Right kidney (tissue), 1 donor: Measurements from ENCODE around the gene GOLPH3.
"Not testable (repeated sequence)": the region's sequence is repeated elsewhere in the genome, so short reads cannot be mapped to it uniquely, and the experiment has no call there.

Experiments
- DNase-seq: peaks from one replicate; pipeline ENCODE4 v3.0.0-alpha.2; 2016

The GOLPH3 gene

GRCh38 chr5:32136342-32136741 is 37.8 kb downstream of the GOLPH3 start:
- DNase-seq: no peak

- no peak for DNase-seq
Observed at GRCh38 chr5:32135086-32135485, 39.0 kb downstream of the GOLPH3 start.

DNA sequence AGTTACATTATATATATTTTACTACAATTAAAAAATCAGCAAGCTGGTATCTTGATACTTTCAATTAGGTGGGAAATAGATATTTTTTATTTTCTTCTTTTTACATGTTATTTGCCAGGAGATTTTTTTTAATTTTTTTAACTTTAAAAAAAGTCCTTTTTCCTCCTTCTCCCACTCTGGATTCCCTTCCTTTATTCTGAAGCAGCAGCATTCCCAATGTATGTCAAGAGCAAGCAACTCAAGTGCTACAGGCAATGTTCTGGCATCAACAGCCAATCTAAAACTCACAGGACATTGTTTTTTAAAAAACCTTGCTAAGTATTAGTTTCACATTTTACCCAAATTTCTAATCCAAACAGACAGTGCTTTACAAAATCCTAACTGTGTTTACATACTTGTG is 41.4 kb downstream of the GOLPH3 start:
- DNase-seq: no peak

DNA sequence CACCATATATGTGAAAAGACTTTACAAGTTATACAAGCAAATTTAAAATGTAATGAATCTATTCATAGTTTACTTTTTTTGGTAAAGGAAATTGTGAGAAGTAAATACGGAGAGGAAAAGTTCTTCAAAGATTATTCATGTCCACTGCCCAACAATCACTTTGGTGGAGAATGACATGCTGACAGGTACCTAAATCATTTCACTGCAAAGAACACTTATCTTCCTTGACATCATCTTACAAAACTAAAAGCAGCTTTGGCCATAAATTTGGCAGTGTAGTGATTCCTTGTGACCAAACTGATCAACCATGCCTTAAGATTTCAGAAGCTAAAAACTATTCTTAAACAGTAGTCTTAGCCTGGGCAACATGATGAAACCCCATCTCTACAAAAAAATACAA is 42.5 kb downstream of the GOLPH3 start:
- no peak for DNase-seq

DNA sequence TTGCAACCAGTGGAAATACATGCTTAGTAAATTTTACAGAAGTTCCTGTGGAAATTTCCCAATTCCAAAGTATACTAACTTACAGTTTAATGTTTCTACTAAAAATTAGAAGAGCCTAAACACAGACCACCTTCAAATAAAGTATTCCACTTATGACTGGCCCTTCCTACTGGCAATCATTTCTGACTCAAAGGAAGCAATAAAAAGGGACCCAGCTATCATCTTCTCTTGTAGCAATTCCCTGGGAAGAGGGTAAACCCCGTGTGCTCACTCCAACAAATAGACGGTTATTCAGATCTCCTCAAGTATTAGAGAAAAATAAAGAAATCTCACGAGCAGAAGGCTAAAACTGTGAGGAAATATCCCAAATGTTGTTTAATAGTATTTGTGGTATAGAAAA is 43.3 kb downstream of the GOLPH3 start:
- no peak for DNase-seq

DNA sequence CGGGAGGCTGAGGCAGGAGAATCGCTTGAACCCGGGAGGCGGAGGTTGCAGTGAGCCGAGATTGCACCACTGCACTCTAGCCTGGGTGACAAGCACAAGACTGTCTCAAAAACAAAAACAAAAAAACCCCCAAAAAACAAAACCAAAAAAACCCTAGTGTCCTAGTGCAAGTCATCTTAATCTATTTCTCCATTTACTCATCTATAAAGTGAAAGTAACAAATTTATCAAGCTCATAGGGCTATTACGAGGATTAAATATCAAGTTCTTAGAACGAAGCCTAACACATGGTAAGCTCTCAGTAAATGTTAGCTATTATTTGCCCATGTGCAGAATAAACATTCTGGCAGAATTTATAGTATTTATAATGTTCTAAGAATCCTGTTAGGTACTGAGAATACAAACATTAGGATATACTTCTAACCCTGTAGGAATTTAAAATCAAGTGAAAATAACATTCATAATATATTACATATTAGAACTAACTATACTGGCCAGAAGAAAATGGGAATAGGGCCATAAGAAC is 45.0 kb downstream of the GOLPH3 start:
- no peak for DNase-seq

GRCh38 chr5:32127711-32128110 is 46.4 kb downstream of the GOLPH3 start:
- no peak for DNase-seq

- DNase-seq: no peak
Observed at GRCh38 chr5:32126691-32127090, 47.4 kb downstream of the GOLPH3 start.

- DNase-seq: no peak
Observed at GRCh38 chr5:32123889-32124676, 50.0 kb downstream of the GOLPH3 start.

DNA sequence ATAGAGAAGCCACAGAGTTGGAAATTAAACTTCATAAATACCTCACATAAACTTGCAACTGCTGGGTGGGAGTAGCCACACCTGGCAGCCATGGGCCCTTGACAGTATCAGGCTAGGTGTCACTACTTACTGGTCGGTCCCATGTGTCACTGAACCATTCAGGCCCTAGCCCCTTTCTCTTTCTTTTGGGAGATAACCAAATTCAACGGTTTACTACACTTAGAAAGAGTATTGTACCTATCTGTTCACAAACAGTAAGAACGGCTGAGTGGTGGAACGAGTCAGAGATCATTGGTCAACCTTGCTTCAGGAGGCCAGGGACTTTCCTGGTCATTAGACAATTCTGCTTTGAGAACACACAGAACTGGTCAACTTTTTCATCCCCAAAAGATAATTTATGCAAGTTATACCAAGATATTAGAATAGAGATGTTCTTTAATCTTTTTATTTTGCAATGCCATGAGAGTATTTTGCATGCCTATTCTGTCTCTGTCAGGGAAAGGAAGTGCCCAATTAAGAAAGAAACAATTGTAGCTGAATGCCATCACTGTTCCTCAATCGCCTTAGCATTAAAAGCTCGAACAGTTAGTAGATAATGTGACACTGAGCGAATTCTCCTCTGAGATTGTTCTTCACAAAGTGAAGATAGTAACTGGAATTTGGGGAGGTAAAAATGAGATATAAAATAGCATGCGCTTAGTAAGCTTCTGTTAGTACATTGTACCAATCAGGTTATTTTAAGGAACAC is 50.9 kb downstream of the GOLPH3 start:
- DNase-seq: no peak

DNA sequence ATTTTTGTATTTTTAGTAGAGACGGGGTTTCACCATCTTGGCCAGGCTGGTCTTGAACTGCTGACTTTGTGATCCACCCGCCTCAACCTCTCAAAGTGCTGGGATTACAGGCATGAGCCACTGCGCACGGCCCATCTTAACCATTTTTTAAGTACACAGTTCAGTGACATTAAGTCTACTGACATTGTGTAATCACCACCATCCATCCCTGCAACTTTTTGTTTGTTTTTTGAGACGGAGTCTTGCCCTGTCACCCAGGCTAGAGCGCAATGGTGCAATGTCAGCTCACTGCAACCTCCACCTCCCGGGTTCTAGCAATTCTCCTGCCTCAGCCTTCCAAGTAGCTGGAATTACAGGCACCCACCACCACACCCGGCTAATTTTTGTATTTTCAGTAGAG is 55.2 kb downstream of the GOLPH3 start:
- DNase-seq: not testable (repeated sequence)

DNA sequence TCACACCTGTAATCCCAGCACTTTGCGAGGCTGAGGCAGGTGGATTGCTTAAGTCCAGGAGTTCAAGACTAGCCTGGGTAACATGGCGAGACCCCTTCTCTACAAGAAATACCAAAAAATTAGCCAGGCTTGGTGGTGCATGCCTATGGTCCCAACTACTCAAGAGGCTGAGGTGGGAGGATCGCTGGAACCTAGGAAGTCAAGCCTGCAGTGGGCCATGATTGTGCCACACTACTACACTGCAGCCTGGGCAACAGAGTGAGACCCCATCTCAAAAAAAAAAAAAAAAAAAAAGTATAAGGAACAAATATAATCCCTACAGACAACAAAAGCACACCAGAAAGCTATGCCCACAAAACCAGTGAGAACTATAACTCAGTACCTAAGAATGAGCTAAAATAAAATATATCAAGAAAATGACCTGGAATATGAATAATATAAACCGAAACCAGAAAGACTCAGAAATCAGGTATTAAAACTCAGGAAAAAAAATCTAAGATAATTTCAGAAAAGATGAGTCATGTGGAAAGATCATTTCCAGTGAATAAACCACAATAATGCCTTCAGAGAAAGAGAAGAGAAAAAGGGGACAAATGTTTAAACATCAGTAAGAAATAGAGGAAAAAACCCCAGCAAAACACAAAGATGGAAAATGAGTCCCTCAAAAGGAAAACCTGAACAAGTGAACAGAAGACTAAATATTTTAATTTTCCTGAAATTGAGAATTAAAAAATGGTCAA is 57.4 kb downstream of the GOLPH3 start:
- no peak for DNase-seq

GRCh38 chr5:32115985-32116384 is 58.1 kb downstream of the GOLPH3 start:
- no peak for DNase-seq

DNA sequence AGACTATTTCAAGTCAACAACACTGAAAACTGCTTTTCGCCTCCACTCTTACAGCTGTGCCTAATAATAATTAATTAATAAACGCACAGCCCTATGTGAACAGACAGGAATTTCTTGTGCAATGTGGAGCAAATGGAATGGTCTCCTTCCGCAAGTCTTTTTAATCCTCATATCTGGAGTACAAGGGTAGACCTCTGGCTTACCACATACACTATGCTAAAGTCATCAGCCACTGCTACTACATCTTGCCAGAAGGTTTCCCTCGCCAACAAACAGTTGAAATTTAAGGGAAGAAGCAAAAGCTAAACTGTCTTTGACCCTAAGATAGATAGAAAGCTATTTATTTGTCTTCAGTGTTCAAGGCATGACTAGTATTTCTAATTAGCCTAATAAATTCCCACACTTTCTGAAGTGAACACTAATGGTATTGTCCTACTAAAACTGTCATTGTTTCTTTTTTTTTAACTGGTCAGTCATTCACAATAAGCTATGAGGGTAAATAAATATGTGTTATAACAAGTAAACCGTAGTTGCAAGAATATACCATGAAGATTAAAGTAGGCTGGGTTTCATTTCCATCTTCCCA is 63.9 kb downstream of the GOLPH3 start:
- no peak for DNase-seq

- DNase-seq: no peak
Observed at GRCh38 chr5:32109236-32109635, 64.9 kb downstream of the GOLPH3 start.

- DNase-seq: no peak
Observed at GRCh38 chr5:32108167-32108566, 66.0 kb downstream of the GOLPH3 start.

GRCh38 chr5:32107291-32107690 is 66.8 kb downstream of the GOLPH3 start:
- DNase-seq: no peak

- no peak for DNase-seq
Observed at GRCh38 chr5:32103521-32103920, 70.6 kb downstream of the GOLPH3 start.

DNA sequence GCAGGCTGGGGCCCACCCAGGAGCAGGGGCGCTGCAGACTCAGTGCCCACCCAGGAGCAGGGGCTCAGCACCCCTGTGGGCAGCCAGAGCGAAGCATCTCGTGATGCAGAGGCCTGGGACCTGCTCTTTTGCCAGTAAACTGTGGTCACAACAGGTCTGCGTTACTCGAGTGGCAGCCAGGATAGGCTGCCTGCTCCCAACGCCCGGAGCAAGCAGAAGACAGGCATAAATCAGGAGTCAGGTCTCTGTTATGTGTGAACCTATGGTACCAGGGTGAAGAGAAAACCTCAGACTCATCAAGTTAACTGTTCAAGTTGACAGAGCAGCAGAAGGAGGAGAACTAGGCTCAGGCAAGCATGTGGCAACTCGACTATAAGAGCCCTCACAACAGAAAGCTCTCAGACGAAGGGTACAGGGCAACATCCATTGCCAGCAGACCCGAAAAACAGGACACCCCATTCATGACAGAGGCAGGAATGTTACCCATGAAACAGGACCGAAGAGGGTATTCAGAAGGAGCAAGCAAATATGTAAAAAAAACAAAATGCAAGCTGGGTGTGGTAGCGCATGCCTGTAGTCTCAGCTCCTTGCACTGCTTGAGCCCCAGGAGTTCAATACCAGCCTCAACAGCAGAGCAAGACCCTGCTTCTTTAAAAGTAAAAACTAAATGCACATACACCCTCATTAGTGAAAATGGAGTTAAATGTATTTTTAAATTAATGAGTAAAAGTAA is 71.7 kb downstream of the GOLPH3 start:
- no peak for DNase-seq

DNA sequence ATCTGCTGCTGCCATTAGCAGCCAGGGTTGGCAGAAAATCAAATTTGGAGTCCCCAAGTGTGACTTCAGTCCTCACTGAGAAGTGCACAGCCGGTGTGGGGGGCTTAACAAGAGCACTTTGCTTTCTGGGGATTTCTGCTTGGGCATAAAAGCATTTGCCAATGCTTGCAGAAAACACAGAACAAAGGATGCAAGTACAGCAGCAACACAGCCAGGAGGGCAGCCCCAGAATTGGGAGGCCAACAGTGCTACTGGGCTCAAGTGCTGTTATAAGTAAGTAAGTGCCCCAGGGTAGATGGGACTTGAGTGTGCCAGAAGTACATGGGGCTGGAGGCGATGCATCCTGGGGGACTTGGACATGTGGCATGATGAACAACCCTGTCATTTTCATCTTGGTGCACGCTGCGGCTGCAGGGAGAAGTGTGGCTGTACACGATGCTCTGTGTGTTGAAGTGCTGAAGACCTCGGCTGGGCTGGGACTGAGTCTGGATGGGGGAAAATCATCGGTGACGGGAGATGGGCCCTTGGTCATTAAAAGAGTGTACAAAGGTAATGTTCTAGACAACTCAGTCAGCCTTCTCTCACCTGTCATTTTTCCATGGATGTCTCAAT is 73.3 kb downstream of the GOLPH3 start:
- no peak for DNase-seq

GRCh38 chr5:32100230-32100629 is 73.9 kb downstream of the GOLPH3 start:
- DNase-seq: no peak
